WTC11 (cell line): ENCODE measurements around the gene OSBPL9. TPM values are rescaled to one million over a fixed set of nuclear protein-coding genes. Genes with fewer than 3 reads are reported as not detected.

ENCODE experiments used
- ATAC-seq: fragments of 200-7000 bp; cut with Tn5 transposase; 2 replicates; pipeline ENCODE4 v1.10.0; 2021; ENCODE audit warnings: mild to moderate bottlenecking, moderate library complexity
- CTCF ChIA-PET: fragments of 300-600 bp; sonication (Branson Sonifier 250); formaldehyde crosslinking; loops from one replicate; lab custom pipeline; 2021; ENCODE audit warnings: antibody characterized with exemption; lab: Charles Lee
- POLR2A ChIA-PET: fragments of 350-600 bp; sonication (Branson Sonifier 250); formaldehyde crosslinking; loops from one replicate; lab custom pipeline; 2021; ENCODE audit warnings: antibody characterized with exemption; lab: Charles Lee
- DNase-seq: peaks from one replicate; pipeline ENCODE4 v3.0.0; 2021; ENCODE audit warnings: low spot score
- H3K27ac Mint-ChIP-seq: 2 replicates; pipeline ENCODE4 v1.8.0; 2021; ENCODE audit warnings: mixed read lengths
- H3K27me3 Mint-ChIP-seq: 2 replicates; pipeline ENCODE4 v1.8.0; 2021; ENCODE audit warnings: low read depth, mild to moderate bottlenecking, moderate library complexity, mixed read lengths
- H3K36me3 Mint-ChIP-seq: 2 replicates; pipeline ENCODE4 v1.8.0; 2021; ENCODE audit warnings: mixed read lengths
- H3K4me1 Mint-ChIP-seq: 2 replicates; pipeline ENCODE4 v1.8.0; 2022; ENCODE audit warnings: mixed read lengths
- H3K4me3 Mint-ChIP-seq: 2 replicates; pipeline ENCODE4 v1.8.0; 2021; ENCODE audit warnings: mild to moderate bottlenecking, moderate library complexity, mixed read lengths
- H3K9me3 Mint-ChIP-seq: 2 replicates; pipeline ENCODE4 v1.8.0; 2021; ENCODE audit warnings: mixed read lengths
- EMX1 ChIP-seq: fragments of 250-450 bp; sonication (Bioruptor Pico); IDR thresholded peaks from 2 replicates; pipeline ENCODE4 v1.8.0; 2021; ENCODE audit warnings: mild to moderate bottlenecking
- GTF2I ChIP-seq: fragments of 250-450 bp; sonication (Bioruptor Pico); conservative IDR thresholded peaks from 2 replicates; pipeline ENCODE4 v1.4.0; 2021; ENCODE audit warnings: mild to moderate bottlenecking
- MYBL2 ChIP-seq: sonication (generic); formaldehyde crosslinking; IDR thresholded peaks from 2 replicates; pipeline ENCODE4 v1.8.1; 2023; ENCODE audit warnings: mild to moderate bottlenecking, moderate library complexity, missing genetic modification reagents
- NFATC4 ChIP-seq: fragments of 250-450 bp; sonication (Bioruptor Pico); IDR thresholded peaks from 2 replicates; pipeline ENCODE4 v1.9.0; 2021; ENCODE audit warnings: mild to moderate bottlenecking
- NFE2L1 ChIP-seq: sonication (generic); formaldehyde crosslinking; IDR thresholded peaks from 2 replicates; pipeline ENCODE4 v1.8.1; 2023; ENCODE audit warnings: missing genetic modification reagents
- NFYB ChIP-seq: sonication (generic); formaldehyde crosslinking; conservative IDR thresholded peaks from 2 replicates; pipeline ENCODE4 v1.8.0; 2022; ENCODE audit warnings: low read depth, missing genetic modification reagents
- PRRX2 ChIP-seq: fragments of 250-450 bp; sonication (Bioruptor Pico); IDR thresholded peaks from 2 replicates; pipeline ENCODE4 v1.8.0; 2021; ENCODE audit warnings: mild to moderate bottlenecking
- TCF7 ChIP-seq: sonication (generic); formaldehyde crosslinking; IDR thresholded peaks from 2 replicates; pipeline ENCODE4 v1.8.0; 2022; ENCODE audit warnings: mild to moderate bottlenecking, low read depth, missing genetic modification reagents, moderate library complexity
- TP53 ChIP-seq: sonication (generic); formaldehyde crosslinking; IDR thresholded peaks from 2 replicates; pipeline ENCODE4 v1.8.1; 2023; ENCODE audit warnings: mild to moderate bottlenecking, missing genetic modification reagents
- ZNF219 ChIP-seq: sonication (generic); formaldehyde crosslinking; IDR thresholded peaks from 2 replicates; pipeline ENCODE4 v1.8.0; 2023; ENCODE audit warnings: missing genetic modification reagents, mild to moderate bottlenecking, borderline replicate concordance
- ZNF423 ChIP-seq: fragments of 250-450 bp; sonication (Bioruptor Pico); IDR thresholded peaks from 2 replicates; pipeline ENCODE4 v2.1.2; 2022; ENCODE audit warnings: mild to moderate bottlenecking, moderate library complexity
- total RNA-seq: library from RNA; stranded (reverse); gene quantifications from 3 replicates; pipeline ENCODE4 v1.2.3, GENCODE V29; 2021
- TF ChIP-seq, protein P1 (sequence below): sonication (generic); formaldehyde crosslinking; IDR thresholded peaks from 2 replicates; pipeline ENCODE4 v1.8.1; 2022; ENCODE audit warnings: mild to moderate bottlenecking, moderate library complexity, missing genetic modification reagents
- TF ChIP-seq, protein P2 (sequence below): sonication (generic); formaldehyde crosslinking; IDR thresholded peaks from 2 replicates; pipeline ENCODE4 v1.8.1; 2023; ENCODE audit warnings: mild to moderate bottlenecking, missing genetic modification reagents, moderate library complexity
- TF ChIP-seq, protein P3 (sequence below): sonication (generic); formaldehyde crosslinking; IDR thresholded peaks from 2 replicates; pipeline ENCODE4 v1.8.0; 2022; ENCODE audit warnings: mild to moderate bottlenecking, missing genetic modification reagents
- TF ChIP-seq, protein P4 (sequence below): sonication (generic); formaldehyde crosslinking; IDR thresholded peaks from 2 replicates; pipeline ENCODE4 v1.8.0; 2022; ENCODE audit warnings: mild to moderate bottlenecking, missing genetic modification reagents
- TF ChIP-seq, protein P5 (sequence below): sonication (generic); formaldehyde crosslinking; IDR thresholded peaks from 2 replicates; pipeline ENCODE4 v1.8.0; 2023; ENCODE audit warnings: mild to moderate bottlenecking, missing genetic modification reagents
- TF ChIP-seq, protein P6 (sequence below): sonication (generic); formaldehyde crosslinking; IDR thresholded peaks from 2 replicates; pipeline ENCODE4 v1.8.1; 2023; ENCODE audit warnings: mild to moderate bottlenecking, missing genetic modification reagents
- TF ChIP-seq, protein P7 (sequence below): fragments of 250-450 bp; sonication (Bioruptor Pico); IDR thresholded peaks from 2 replicates; pipeline ENCODE4 v1.9.0; 2021; ENCODE audit warnings: mild to moderate bottlenecking
- TF ChIP-seq, protein P8 (sequence below): sonication (generic); formaldehyde crosslinking; IDR thresholded peaks from 2 replicates; pipeline ENCODE4 v1.8.1; 2023; ENCODE audit warnings: mild to moderate bottlenecking, missing genetic modification reagents

The OSBPL9 gene
- total RNA-seq, 1 experiment from 2014 or later = 55.6 TPM

DNA sequence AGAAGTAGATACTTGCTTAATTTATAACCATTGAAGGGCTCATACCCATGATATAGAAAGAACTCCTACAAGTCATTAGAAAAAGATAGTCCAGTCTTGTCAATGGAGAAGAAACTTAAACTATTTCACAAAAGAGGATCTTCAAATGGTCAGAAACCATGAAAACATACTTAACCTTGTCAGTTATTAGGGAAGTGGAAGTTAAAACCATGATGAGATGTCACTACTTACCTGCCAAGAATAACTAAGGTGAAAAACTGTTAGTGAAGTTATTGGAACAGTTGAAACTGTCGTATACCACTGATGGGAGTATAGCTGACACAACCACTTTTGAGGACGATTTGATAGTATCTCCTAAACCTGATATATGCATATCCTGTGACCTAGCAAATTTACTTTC is 46.8 kb downstream of the OSBPL9 start (continued):
- TF ChIP-seq ZNF423 (CRISPR knock-in tag) = no peak
- TF ChIP-seq, protein P1, sequence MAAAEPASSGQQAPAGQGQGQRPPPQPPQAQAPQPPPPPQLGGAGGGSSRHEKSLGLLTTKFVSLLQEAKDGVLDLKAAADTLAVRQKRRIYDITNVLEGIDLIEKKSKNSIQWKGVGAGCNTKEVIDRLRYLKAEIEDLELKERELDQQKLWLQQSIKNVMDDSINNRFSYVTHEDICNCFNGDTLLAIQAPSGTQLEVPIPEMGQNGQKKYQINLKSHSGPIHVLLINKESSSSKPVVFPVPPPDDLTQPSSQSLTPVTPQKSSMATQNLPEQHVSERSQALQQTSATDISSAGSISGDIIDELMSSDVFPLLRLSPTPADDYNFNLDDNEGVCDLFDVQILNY (CRISPR knock-in tag) = no peak
- no peak for TF ChIP-seq GTF2I (CRISPR knock-in tag)
- no peak for TF ChIP-seq TCF7 (CRISPR knock-in tag)
- no peak for TF ChIP-seq ZNF219 (CRISPR knock-in tag)
- TF ChIP-seq, protein P2, sequence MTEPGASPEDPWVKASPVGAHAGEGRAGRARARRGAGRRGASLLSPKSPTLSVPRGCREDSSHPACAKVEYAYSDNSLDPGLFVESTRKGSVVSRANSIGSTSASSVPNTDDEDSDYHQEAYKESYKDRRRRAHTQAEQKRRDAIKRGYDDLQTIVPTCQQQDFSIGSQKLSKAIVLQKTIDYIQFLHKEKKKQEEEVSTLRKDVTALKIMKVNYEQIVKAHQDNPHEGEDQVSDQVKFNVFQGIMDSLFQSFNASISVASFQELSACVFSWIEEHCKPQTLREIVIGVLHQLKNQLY (CRISPR knock-in tag) = no peak
- no peak for TF ChIP-seq NFE2L1
- no peak for TF ChIP-seq NFATC4 (CRISPR knock-in tag)
- no peak for TF ChIP-seq MYBL2 (CRISPR knock-in tag)
- TF ChIP-seq, protein P3, sequence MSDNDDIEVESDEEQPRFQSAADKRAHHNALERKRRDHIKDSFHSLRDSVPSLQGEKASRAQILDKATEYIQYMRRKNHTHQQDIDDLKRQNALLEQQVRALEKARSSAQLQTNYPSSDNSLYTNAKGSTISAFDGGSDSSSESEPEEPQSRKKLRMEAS = no peak

DNA sequence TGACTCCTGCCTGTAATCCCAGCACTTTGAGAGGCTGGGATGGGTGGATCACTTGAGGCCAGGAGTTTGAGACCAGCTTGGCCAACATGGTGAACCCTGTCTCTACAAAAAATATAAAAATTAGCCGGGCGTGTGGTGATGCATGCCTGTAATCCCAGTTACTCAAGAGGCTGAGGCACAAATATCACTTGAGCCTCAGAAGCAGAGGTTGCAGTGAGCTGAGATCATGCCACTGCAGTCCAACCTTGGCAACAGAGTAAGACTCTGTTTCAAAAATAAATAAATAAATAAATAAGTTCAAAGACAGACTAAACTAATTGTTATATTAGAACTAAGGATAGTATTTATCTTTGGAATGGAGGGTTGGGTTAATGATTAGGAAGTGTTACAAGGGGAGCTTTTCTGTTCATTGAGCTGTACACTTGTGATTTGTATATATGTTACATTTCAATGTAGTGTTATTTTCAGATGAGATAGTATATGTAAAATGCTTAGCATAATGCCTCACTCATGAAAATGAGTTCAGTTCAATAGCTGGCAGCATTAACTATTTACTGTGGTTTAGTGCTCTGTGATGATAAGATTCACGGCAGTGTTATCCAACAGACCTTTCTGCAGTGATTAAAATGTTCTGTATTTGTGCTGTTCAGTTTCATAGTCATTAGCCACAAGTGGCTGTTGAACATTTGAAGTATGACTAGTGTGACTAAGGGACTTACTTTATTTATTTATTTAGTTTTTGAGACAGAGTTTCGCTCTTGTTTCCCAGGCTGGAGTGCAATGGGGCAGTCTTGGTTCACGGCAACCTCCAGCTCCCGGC is 47.7 kb downstream of the OSBPL9 start:
- ATAC-seq (no peak), DNase-seq (no peak)
- Mint-ChIP-seq H3K27ac (no peak overlapping the region), H3K27me3 (no peaks in the 10 kb centered on the region; the same call in 1 of the 2 replicates), H3K4me1 (peaks cover 17% of the 10 kb centered on the region), H3K36me3 (no peaks in the 10 kb centered on the region), H3K9me3 (no peaks in the 10 kb centered on the region), H3K4me3 (no peak overlapping the region)
- POLR2A ChIA-PET = no interaction called here
- TF ChIP-seq, protein P4, sequence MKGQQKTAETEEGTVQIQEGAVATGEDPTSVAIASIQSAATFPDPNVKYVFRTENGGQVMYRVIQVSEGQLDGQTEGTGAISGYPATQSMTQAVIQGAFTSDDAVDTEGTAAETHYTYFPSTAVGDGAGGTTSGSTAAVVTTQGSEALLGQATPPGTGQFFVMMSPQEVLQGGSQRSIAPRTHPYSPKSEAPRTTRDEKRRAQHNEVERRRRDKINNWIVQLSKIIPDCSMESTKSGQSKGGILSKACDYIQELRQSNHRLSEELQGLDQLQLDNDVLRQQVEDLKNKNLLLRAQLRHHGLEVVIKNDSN = no peak
- TF ChIP-seq MYBL2 (CRISPR knock-in tag) (no peak), PRRX2 (CRISPR knock-in tag) (no peak), EMX1 (CRISPR knock-in tag) (no peak), NFYB (no peak), TP53 (CRISPR knock-in tag) (no peak)
- TF ChIP-seq, protein P5, sequence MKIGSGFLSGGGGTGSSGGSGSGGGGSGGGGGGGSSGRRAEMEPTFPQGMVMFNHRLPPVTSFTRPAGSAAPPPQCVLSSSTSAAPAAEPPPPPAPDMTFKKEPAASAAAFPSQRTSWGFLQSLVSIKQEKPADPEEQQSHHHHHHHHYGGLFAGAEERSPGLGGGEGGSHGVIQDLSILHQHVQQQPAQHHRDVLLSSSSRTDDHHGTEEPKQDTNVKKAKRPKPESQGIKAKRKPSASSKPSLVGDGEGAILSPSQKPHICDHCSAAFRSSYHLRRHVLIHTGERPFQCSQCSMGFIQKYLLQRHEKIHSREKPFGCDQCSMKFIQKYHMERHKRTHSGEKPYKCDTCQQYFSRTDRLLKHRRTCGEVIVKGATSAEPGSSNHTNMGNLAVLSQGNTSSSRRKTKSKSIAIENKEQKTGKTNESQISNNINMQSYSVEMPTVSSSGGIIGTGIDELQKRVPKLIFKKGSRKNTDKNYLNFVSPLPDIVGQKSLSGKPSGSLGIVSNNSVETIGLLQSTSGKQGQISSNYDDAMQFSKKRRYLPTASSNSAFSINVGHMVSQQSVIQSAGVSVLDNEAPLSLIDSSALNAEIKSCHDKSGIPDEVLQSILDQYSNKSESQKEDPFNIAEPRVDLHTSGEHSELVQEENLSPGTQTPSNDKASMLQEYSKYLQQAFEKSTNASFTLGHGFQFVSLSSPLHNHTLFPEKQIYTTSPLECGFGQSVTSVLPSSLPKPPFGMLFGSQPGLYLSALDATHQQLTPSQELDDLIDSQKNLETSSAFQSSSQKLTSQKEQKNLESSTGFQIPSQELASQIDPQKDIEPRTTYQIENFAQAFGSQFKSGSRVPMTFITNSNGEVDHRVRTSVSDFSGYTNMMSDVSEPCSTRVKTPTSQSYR (CRISPR knock-in tag) = no peak
- TF ChIP-seq, protein P6, sequence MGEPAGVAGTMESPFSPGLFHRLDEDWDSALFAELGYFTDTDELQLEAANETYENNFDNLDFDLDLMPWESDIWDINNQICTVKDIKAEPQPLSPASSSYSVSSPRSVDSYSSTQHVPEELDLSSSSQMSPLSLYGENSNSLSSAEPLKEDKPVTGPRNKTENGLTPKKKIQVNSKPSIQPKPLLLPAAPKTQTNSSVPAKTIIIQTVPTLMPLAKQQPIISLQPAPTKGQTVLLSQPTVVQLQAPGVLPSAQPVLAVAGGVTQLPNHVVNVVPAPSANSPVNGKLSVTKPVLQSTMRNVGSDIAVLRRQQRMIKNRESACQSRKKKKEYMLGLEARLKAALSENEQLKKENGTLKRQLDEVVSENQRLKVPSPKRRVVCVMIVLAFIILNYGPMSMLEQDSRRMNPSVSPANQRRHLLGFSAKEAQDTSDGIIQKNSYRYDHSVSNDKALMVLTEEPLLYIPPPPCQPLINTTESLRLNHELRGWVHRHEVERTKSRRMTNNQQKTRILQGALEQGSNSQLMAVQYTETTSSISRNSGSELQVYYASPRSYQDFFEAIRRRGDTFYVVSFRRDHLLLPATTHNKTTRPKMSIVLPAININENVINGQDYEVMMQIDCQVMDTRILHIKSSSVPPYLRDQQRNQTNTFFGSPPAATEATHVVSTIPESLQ = no peak
- TF ChIP-seq, protein P7, sequence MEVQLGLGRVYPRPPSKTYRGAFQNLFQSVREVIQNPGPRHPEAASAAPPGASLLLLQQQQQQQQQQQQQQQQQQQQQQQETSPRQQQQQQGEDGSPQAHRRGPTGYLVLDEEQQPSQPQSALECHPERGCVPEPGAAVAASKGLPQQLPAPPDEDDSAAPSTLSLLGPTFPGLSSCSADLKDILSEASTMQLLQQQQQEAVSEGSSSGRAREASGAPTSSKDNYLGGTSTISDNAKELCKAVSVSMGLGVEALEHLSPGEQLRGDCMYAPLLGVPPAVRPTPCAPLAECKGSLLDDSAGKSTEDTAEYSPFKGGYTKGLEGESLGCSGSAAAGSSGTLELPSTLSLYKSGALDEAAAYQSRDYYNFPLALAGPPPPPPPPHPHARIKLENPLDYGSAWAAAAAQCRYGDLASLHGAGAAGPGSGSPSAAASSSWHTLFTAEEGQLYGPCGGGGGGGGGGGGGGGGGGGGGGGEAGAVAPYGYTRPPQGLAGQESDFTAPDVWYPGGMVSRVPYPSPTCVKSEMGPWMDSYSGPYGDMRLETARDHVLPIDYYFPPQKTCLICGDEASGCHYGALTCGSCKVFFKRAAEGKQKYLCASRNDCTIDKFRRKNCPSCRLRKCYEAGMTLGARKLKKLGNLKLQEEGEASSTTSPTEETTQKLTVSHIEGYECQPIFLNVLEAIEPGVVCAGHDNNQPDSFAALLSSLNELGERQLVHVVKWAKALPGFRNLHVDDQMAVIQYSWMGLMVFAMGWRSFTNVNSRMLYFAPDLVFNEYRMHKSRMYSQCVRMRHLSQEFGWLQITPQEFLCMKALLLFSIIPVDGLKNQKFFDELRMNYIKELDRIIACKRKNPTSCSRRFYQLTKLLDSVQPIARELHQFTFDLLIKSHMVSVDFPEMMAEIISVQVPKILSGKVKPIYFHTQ (CRISPR knock-in tag) = no peak
- TF ChIP-seq, protein P8, sequence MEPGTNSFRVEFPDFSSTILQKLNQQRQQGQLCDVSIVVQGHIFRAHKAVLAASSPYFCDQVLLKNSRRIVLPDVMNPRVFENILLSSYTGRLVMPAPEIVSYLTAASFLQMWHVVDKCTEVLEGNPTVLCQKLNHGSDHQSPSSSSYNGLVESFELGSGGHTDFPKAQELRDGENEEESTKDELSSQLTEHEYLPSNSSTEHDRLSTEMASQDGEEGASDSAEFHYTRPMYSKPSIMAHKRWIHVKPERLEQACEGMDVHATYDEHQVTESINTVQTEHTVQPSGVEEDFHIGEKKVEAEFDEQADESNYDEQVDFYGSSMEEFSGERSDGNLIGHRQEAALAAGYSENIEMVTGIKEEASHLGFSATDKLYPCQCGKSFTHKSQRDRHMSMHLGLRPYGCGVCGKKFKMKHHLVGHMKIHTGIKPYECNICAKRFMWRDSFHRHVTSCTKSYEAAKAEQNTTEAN (CRISPR knock-in tag) = no peak
- CTCF ChIA-PET = no interaction called here
